Transverse colon (tissue), 4 donors: ENCODE results near the gene KRT14.

Source experiments
- CTCF ChIP-seq, 5 experiments: fragments of 200-600 bp in 3 of 5; fragments of 450-650 bp in 2 of 5; sonication (generic) in 3 of 5; IDR thresholded peaks; 1 replicate in 2 of 5; 2 replicates in 3 of 5; pipeline ENCODE4 v1.5.1; 2016 to 2017; ENCODE audit warnings: antibody characterized with exemption in 5 of 5, inconsistent platforms in 3 of 5, mild to moderate bottlenecking in 2 of 5, moderate library complexity in 1 of 5
- POLR2AphosphoS5 ChIP-seq, 3 donors: sonication (generic); formaldehyde crosslinking; IDR thresholded peaks; one replicate each; pipeline ENCODE4 v1.6.1; 2016; ENCODE audit warnings: antibody characterized with exemption in 3 of 3

GRCh38 chr17:41615454-41615853, 28.8 kb upstream of the KRT14 start:
- TF ChIP-seq CTCF (IDR thresholded peaks at IDR 0.05) (no peak), POLR2AphosphoS5 (IDR thresholded peaks at IDR 0.05) (no peak)
